K562 (cell line): Measurements from ENCODE around the gene VAMP8. TPM values are rescaled to one million over a fixed set of nuclear protein-coding genes. Genes with fewer than 3 reads are reported as not detected.
A peak's percentile ranks its signal among the peaks of the same experiment; 100 is the strongest.

Experiments
- CHCHD3 ChIP-seq: fragments of 250-450 bp; sonication (Bioruptor Pico); IDR thresholded peaks from 2 replicates; pipeline ENCODE4 v2.1.2; 2022; ENCODE audit warnings: mild to moderate bottlenecking
- E2F3 ChIP-seq: fragments of 250-450 bp; sonication (Bioruptor Pico); IDR thresholded peaks from 2 replicates; pipeline ENCODE4 v1.4.0; 2020; ENCODE audit warnings: mild to moderate bottlenecking
- ESRRB ChIP-seq: fragments of 250-450 bp; sonication (Bioruptor Pico); IDR thresholded peaks from 2 replicates; pipeline ENCODE4 v1.5.0; 2020; ENCODE audit warnings: mild to moderate bottlenecking, moderate library complexity, borderline replicate concordance
- FOXK1 ChIP-seq: sonication (generic); formaldehyde crosslinking; IDR thresholded peaks from 2 replicates; pipeline ENCODE4 v1.8.0; 2022; ENCODE audit warnings: missing genetic modification reagents, mild to moderate bottlenecking, borderline replicate concordance
- KLF16 ChIP-seq: IDR thresholded peaks from 2 replicates; pipeline ENCODE4 v1.6.1; 2016; ENCODE audit warnings: antibody characterized with exemption
- NCOR1 ChIP-seq: fragments of 450-650 bp; IDR thresholded peaks from 2 replicates; pipeline ENCODE4 v1.6.1; 2016; ENCODE audit warnings: mild to moderate bottlenecking, moderate library complexity
- NR4A1 ChIP-seq, 2 experiments: fragments of 250-450 bp in 1 of 2; fragments of 450-650 bp in 1 of 2; sonication (Bioruptor Pico) in 1 of 2; IDR thresholded peaks; 2 replicates each; pipeline versions ENCODE4 v1.4.0 to v1.6.1; 2016 to 2020; ENCODE audit warnings: mild to moderate bottlenecking in 2 of 2, missing compliant biosample characterization in 1 of 2, missing genetic modification characterization in 1 of 2, moderate library complexity in 1 of 2
- RBBP5 ChIP-seq: fragments of 200-600 bp; sonication (generic); IDR thresholded peaks from 2 replicates; pipeline ENCODE4 v1.6.1; 2012; ENCODE audit warnings: borderline replicate concordance, mild to moderate bottlenecking, low read length, control low read depth, inconsistent platforms; ENCODE audit not compliant: insufficient read depth, poor library complexity, severe bottlenecking
- SRSF3 ChIP-seq: fragments of 200-400 bp; formaldehyde crosslinking; IDR thresholded peaks from 2 replicates; pipeline ENCODE4 v1.6.1; 2016; ENCODE audit warnings: mild to moderate bottlenecking, low read length, moderate library complexity; ENCODE audit not compliant: insufficient read depth
- TEAD1 ChIP-seq, 2 experiments: fragments of 450-650 bp in 1 of 2; sonication (generic) in 1 of 2; formaldehyde crosslinking; IDR thresholded peaks; 2 replicates each; pipeline versions ENCODE4 v1.4.0 to v1.8.0; 2020 to 2022; ENCODE audit warnings: mild to moderate bottlenecking in 2 of 2, missing genetic modification reagents in 1 of 2
- THAP12 ChIP-seq: fragments of 250-450 bp; sonication (Bioruptor Pico); IDR thresholded peaks from 2 replicates; pipeline ENCODE4 v1.9.0; 2021; ENCODE audit warnings: mild to moderate bottlenecking, inconsistent platforms
- ZBTB5 ChIP-seq: fragments of 450-650 bp; IDR thresholded peaks from 2 replicates; pipeline ENCODE4 v1.6.1; 2017; ENCODE audit warnings: antibody characterized with exemption
- polyA plus RNA-seq, 8 experiments: library from polyadenylated mRNA; depleted of rRNA in 4 of 8; stranded (reverse) in 5 of 8; unstranded in 3 of 8; fragments of >200 nt; fragmentation: Nextera tagmentation in 2 of 8; fragmentation: Illumina TruSeq in 1 of 8; extraction: Ambion mirVana in 2 of 8; extraction: Trizol in 1 of 8; gene quantifications; 2 replicates each; pipeline versions ENCODE4 v1.2.1 to v1.2.3, GENCODE V29; 2011 to 2014; ENCODE audit warnings: inconsistent platforms in 1 of 8, missing spikeins in 1 of 8
- total RNA-seq, 7 experiments: library from RNA; depleted of rRNA in 6 of 7; stranded (reverse); fragments of >200 nt in 6 of 7; fragmentation: Illumina TruSeq in 2 of 7; extraction: Trizol in 2 of 7; gene quantifications; 2 replicates each; pipeline versions ENCODE4 v1.2.1 to v1.2.3, GENCODE V29; 2011 to 2021; ENCODE audit warnings: low replicate concordance in 1 of 7
- TF ChIP-seq, protein P1 (sequence below): IDR thresholded peaks from 2 replicates; pipeline ENCODE4 v1.6.1; 2014; ENCODE audit warnings: antibody characterized with exemption
- TF ChIP-seq, protein P2 (sequence below): fragments of 250-450 bp; sonication (Bioruptor Pico); IDR thresholded peaks from 2 replicates; pipeline ENCODE4 v1.5.0; 2021
- TF ChIP-seq, protein P3 (sequence below): IDR thresholded peaks from 3 replicates; pipeline ENCODE4 v1.6.1; 2011; ENCODE audit warnings: borderline replicate concordance, mild to moderate bottlenecking; ENCODE audit not compliant: insufficient read length, insufficient read depth

VAMP8 gene
- total and polyA plus RNA-seq, 9 of the 15 experiments (the other 6 are each of a cell fraction or from before 2014, with no cell fraction given), result 107 to 571 (median 248) TPM

DNA sequence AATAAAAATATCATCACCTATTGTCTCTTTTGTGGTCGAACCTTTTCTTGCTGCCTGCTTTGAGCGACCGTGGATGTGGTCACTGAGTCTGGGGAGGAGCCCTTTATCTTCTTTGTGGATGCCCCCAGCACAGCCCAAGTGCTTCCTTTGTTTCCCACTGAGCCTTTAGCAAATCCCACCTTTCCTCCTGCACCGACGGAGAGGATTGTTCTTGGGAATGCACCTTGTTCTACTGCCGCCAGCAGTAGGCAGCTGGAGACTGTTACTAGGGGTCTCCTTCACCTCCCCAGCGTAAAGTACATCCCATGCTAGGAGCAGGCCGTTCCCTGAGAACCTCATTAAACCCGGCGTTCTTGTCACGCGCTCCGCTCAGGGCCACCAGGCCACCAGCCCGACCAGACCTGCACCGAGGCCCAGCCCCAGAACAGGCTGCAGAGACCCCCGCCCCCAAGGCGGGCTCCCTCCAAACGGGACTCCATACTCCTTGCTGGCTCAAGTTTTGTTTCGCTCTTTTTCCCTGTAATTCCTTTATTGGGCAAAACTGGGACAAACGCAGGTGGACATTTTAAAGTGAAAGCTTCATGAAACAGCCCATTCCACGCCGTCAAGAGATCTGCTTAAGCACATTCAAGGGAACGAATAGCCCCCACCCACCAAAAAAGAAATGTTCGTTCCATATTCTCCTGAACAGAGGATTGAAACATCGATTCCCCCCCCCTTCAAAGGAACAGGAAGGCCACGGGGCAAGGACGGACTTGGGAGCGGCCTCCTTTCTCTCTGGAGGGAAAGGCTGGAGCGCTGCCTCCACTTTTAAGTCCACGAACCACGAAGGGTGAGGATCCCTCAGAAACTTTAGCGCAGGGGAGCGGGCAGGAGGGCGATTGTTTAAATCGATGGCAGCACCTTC lies 39.5 kb upstream of the VAMP8 start (continued):
- TF ChIP-seq NR4A1 (CRISPR knock-in tag; IDR thresholded peaks at IDR 0.05), result no peak
- TF ChIP-seq NR4A1 (tag; IDR thresholded peaks at IDR 0.05), result 0 out of 2 replicates have a peak, but pooled peaks have one; percentile 63
- TF ChIP-seq KLF16, result no peak
- TF ChIP-seq FOXK1 (CRISPR knock-in tag), result no peak
- TF ChIP-seq, protein P1, sequence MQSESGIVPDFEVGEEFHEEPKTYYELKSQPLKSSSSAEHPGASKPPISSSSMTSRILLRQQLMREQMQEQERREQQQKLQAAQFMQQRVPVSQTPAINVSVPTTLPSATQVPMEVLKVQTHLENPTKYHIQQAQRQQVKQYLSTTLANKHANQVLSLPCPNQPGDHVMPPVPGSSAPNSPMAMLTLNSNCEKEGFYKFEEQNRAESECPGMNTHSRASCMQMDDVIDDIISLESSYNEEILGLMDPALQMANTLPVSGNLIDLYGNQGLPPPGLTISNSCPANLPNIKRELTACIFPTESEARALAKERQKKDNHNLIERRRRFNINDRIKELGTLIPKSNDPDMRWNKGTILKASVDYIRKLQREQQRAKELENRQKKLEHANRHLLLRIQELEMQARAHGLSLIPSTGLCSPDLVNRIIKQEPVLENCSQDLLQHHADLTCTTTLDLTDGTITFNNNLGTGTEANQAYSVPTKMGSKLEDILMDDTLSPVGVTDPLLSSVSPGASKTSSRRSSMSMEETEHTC, result peak; percentile 50; the same call in 1 of the 2 replicates
- TF ChIP-seq, protein P2, sequence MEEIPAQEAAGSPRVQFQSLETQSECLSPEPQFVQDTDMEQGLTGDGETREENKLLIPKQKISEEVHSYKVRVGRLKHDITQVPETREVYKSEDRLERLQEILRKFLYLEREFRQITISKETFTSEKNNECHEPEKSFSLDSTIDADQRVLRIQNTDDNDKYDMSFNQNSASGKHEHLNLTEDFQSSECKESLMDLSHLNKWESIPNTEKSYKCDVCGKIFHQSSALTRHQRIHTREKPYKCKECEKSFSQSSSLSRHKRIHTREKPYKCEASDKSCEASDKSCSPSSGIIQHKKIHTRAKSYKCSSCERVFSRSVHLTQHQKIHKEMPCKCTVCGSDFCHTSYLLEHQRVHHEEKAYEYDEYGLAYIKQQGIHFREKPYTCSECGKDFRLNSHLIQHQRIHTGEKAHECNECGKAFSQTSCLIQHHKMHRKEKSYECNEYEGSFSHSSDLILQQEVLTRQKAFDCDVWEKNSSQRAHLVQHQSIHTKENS (CRISPR knock-in tag), result no peak
- peak; percentile 57 for TF ChIP-seq RBBP5
- 0 out of 2 replicates have a peak, but pooled peaks have one; percentile 8 for TF ChIP-seq NCOR1
- TF ChIP-seq, protein P3, sequence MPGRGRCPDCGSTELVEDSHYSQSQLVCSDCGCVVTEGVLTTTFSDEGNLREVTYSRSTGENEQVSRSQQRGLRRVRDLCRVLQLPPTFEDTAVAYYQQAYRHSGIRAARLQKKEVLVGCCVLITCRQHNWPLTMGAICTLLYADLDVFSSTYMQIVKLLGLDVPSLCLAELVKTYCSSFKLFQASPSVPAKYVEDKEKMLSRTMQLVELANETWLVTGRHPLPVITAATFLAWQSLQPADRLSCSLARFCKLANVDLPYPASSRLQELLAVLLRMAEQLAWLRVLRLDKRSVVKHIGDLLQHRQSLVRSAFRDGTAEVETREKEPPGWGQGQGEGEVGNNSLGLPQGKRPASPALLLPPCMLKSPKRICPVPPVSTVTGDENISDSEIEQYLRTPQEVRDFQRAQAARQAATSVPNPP, result no peak
- no peak for TF ChIP-seq E2F3 (CRISPR knock-in tag)
- 0 out of 4 replicates have a peak, but pooled peaks of 1 of the 2 experiments have one; percentile 23 for TF ChIP-seq TEAD1 (CRISPR knock-in tag; IDR thresholded peaks at IDR 0.05)
- no peak for TF ChIP-seq THAP12
- TF ChIP-seq ZBTB5, result no peak
- TF ChIP-seq ESRRB (CRISPR knock-in tag), result no peak
- TF ChIP-seq SRSF3, result peak; percentile 80; the same call in 1 of the 2 replicates
- no peak for TF ChIP-seq CHCHD3
